ENCODE data around the gene OGFOD2. TPM values are rescaled to one million over a fixed set of nuclear protein-coding genes. Genes with fewer than 3 reads are reported as not detected.

OGFOD2 gene
- total RNA-seq, 4 donors from 2014 or later = 7.2 to 19.8 (median 13.4) TPM

GRCh38 chr12:122946690-122947341 lies 28.2 kb upstream of the OGFOD2 start:
- H3K4me1 ChIP-seq = peaks cover 0 to 76% (median 35%) of the 10 kb centered on the region in 4 donors
- no peak overlapping the region for H3K4me3 ChIP-seq
- no peaks in the 10 kb centered on the region for H3K27me3 ChIP-seq
- H3K9me3 ChIP-seq = no peaks in the 10 kb centered on the region
- peak; percentile 72 to 78 for DNase-seq (ENCODE audit: low spot score in 2 of 2)
- TF ChIP-seq CTCF (IDR thresholded peaks at IDR 0.05) = peak in 2 of 5 experiments; percentile 23 to 29
- no peak for TF ChIP-seq POLR2A (IDR thresholded peaks at IDR 0.05)
- peak in 1 of 2 donors; percentile 83 for TF ChIP-seq EP300 (IDR thresholded peaks at IDR 0.05)
- H3K27ac ChIP-seq = peak overlapping the region; percentile 27 to 91 (median 57)
- H3K36me3 ChIP-seq = no peaks in the 10 kb centered on the region
- WGBS, 2 donors = 37 to 48% methylated on average over 7 to 10 of the region's 10 CpGs

GRCh38 chr12:122947352-122947792 lies 27.7 kb upstream of the OGFOD2 start:
- H3K4me3 ChIP-seq = no peak overlapping the region
- no peaks in the 10 kb centered on the region for H3K9me3 ChIP-seq
- DNase-seq (ENCODE audit: low spot score in 2 of 2) = no peak
- no peaks in the 10 kb centered on the region for H3K36me3 ChIP-seq
- peak overlapping the region; percentile 27 to 91 (median 57) for H3K27ac ChIP-seq
- H3K4me1 ChIP-seq = peaks cover 0 to 76% (median 35%) of the 10 kb centered on the region in 4 donors
- H3K27me3 ChIP-seq = no peaks in the 10 kb centered on the region
- WGBS, 2 donors = 74% methylated on average over 9 to 10 of the region's 15 CpGs
- TF ChIP-seq EP300 (IDR thresholded peaks at IDR 0.05) (no peak), POLR2A (IDR thresholded peaks at IDR 0.05) (no peak), CTCF (IDR thresholded peaks at IDR 0.05) (peak in 2 of 5 experiments; percentile 17 to 26)

GRCh38 chr12:122948605-122949004 lies 26.4 kb upstream of the OGFOD2 start:
- H3K27me3 ChIP-seq = no peaks in the 10 kb centered on the region
- TF ChIP-seq POLR2A (IDR thresholded peaks at IDR 0.05) = no peak
- no peak for TF ChIP-seq CTCF (IDR thresholded peaks at IDR 0.05)
- no peak for TF ChIP-seq EP300 (IDR thresholded peaks at IDR 0.05)
- no peak overlapping the region for H3K4me3 ChIP-seq
- peaks cover 0 to 67% (median 35%) of the 10 kb centered on the region in 4 donors for H3K4me1 ChIP-seq
- 90 to 100% methylated on average over 5 to 14 of the region's 14 CpGs for WGBS, 2 donors
- peak overlapping the region in 2 of 4 donors; percentile 77 to 91 for H3K27ac ChIP-seq
- no peaks in the 10 kb centered on the region for H3K9me3 ChIP-seq
- DNase-seq (ENCODE audit: low spot score in 2 of 2) = no peak
- no peaks in the 10 kb centered on the region for H3K36me3 ChIP-seq

GRCh38 chr12:122949405-122949804 lies 25.6 kb upstream of the OGFOD2 start:
- WGBS, 2 donors = 68 to 77% methylated on average over 6 to 8 of the region's 8 CpGs
- H3K27ac ChIP-seq = peak overlapping the region in 2 of 4 donors; percentile 63 to 66
- DNase-seq (ENCODE audit: low spot score in 2 of 2) = no peak

More at GRCh38 chr12:122949405-122949804, 25.6 kb upstream of the OGFOD2 start:
- TF ChIP-seq POLR2A (IDR thresholded peaks at IDR 0.05) (no peak), EP300 (IDR thresholded peaks at IDR 0.05) (no peak), CTCF (IDR thresholded peaks at IDR 0.05) (no peak)
- no peak overlapping the region for H3K4me3 ChIP-seq
- no peaks in the 10 kb centered on the region for H3K9me3 ChIP-seq
- peaks cover 0 to 59% (median 35%) of the 10 kb centered on the region in 4 donors for H3K4me1 ChIP-seq
- no peaks in the 10 kb centered on the region for H3K36me3 ChIP-seq
- no peaks in the 10 kb centered on the region for H3K27me3 ChIP-seq
